ENCODE data around the gene KIF13A. TPM values are rescaled to one million over a fixed set of nuclear protein-coding genes. Genes with fewer than 3 reads are reported as not detected.
"Not testable (repeated sequence)": the region's sequence is repeated elsewhere in the genome, so short reads cannot be mapped to it uniquely, and the experiment has no call there.

Gene KIF13A
- total RNA-seq, 1 experiment from 2014 or later, result 19.7 TPM

GRCh38 chr6:17912521-17912920, 74.9 kb downstream of the KIF13A start:
- no TSS peak for BruUV-seq (replicated peaks)
- no peak overlapping the region for H3K27ac ChIP-seq (ENCODE audit: low read depth, low read length, poor library complexity, severe bottlenecking)
- no peaks in the 10 kb centered on the region for H3K36me3 ChIP-seq (ENCODE audit: insufficient read depth, low read length, poor library complexity, severe bottlenecking)
- TF ChIP-seq CTCF (conservative IDR thresholded peaks at IDR 0.05; ENCODE audit: low read depth, low read length) (no peak), EZH2 (IDR thresholded peaks at IDR 0.05; ENCODE audit: borderline replicate concordance, low read depth, low read length, poor library complexity, severe bottlenecking) (no peak)
- DNase-seq (ENCODE audit: low spot score), result no peak
- H3K4me3 ChIP-seq (ENCODE audit: low read depth, low read length, poor library complexity, severe bottlenecking), result no peak overlapping the region
- intact Hi-C loops (cut with micrococcal nuclease; ENCODE audit: unreplicated experiment), result no loop called here
- ChIA-PET CTCF (no interaction called here), POLR2A (ENCODE audit: low non-redundant PET) (no interaction called here)
- H3K4me1 ChIP-seq (ENCODE audit: insufficient read depth, low read length, poor library complexity, severe bottlenecking), result peaks cover 6% of the 10 kb centered on the region
- no peaks in the 10 kb centered on the region for H3K9me3 ChIP-seq (ENCODE audit: low read depth, low read length, poor library complexity, severe bottlenecking)
- H3K27me3 ChIP-seq (replicated peaks; ENCODE audit: insufficient read depth, low read depth, low read length, poor library complexity), result no peaks in the 10 kb centered on the region

- intact Hi-C loops (cut with micrococcal nuclease; ENCODE audit: unreplicated experiment); H3K4me3 ChIP-seq (ENCODE audit: low read depth, low read length, poor library complexity, severe bottlenecking); DNase-seq (ENCODE audit: low spot score); H3K36me3 ChIP-seq (ENCODE audit: insufficient read depth, low read length, poor library complexity, severe bottlenecking); CTCF ChIA-PET; H3K27ac ChIP-seq (ENCODE audit: low read depth, low read length, poor library complexity, severe bottlenecking); POLR2A ChIA-PET (ENCODE audit: low non-redundant PET); H3K9me3 ChIP-seq (ENCODE audit: low read depth, low read length, poor library complexity, severe bottlenecking); BruUV-seq (replicated peaks); H3K27me3 ChIP-seq (replicated peaks; ENCODE audit: insufficient read depth, low read depth, low read length, poor library complexity): not testable (repeated sequence)
- peaks cover 10% of the 10 kb centered on the region for H3K4me1 ChIP-seq (ENCODE audit: insufficient read depth, low read length, poor library complexity, severe bottlenecking)
Observed at GRCh38 chr6:17911656-17912055, 75.8 kb downstream of the KIF13A start.

- intact Hi-C loops (cut with micrococcal nuclease; ENCODE audit: unreplicated experiment), result no loop called here
- TF ChIP-seq EZH2 (IDR thresholded peaks at IDR 0.05; ENCODE audit: borderline replicate concordance, low read depth, low read length, poor library complexity, severe bottlenecking) (no peak), CTCF (conservative IDR thresholded peaks at IDR 0.05; ENCODE audit: low read depth, low read length) (no peak)
- H3K4me1 ChIP-seq (ENCODE audit: insufficient read depth, low read length, poor library complexity, severe bottlenecking), result peaks cover 18% of the 10 kb centered on the region
- no peak overlapping the region for H3K4me3 ChIP-seq (ENCODE audit: low read depth, low read length, poor library complexity, severe bottlenecking)
- H3K27ac ChIP-seq (ENCODE audit: low read depth, low read length, poor library complexity, severe bottlenecking), result no peak overlapping the region
- H3K9me3 ChIP-seq (ENCODE audit: low read depth, low read length, poor library complexity, severe bottlenecking), result no peaks in the 10 kb centered on the region
- ChIA-PET CTCF (no interaction called here), POLR2A (ENCODE audit: low non-redundant PET) (no interaction called here)
- BruUV-seq (replicated peaks), result no TSS peak
- no peaks in the 10 kb centered on the region for H3K36me3 ChIP-seq (ENCODE audit: insufficient read depth, low read length, poor library complexity, severe bottlenecking)
- no peaks in the 10 kb centered on the region for H3K27me3 ChIP-seq (replicated peaks; ENCODE audit: insufficient read depth, low read depth, low read length, poor library complexity)
- DNase-seq (ENCODE audit: low spot score), result no peak
Observed at GRCh38 chr6:17910189-17910588, 77.2 kb downstream of the KIF13A start.

- H3K36me3 ChIP-seq (ENCODE audit: insufficient read depth, low read length, poor library complexity, severe bottlenecking), result no peaks in the 10 kb centered on the region
- intact Hi-C loops (cut with micrococcal nuclease; ENCODE audit: unreplicated experiment), result no loop called here
- no TSS peak for BruUV-seq (replicated peaks)
- H3K27me3 ChIP-seq (replicated peaks; ENCODE audit: insufficient read depth, low read depth, low read length, poor library complexity), result no peaks in the 10 kb centered on the region
- no peaks in the 10 kb centered on the region for H3K9me3 ChIP-seq (ENCODE audit: low read depth, low read length, poor library complexity, severe bottlenecking)
- H3K27ac ChIP-seq (ENCODE audit: low read depth, low read length, poor library complexity, severe bottlenecking), result no peak overlapping the region
- no peak for DNase-seq (ENCODE audit: low spot score)
- H3K4me3 ChIP-seq (ENCODE audit: low read depth, low read length, poor library complexity, severe bottlenecking), result no peak overlapping the region
- TF ChIP-seq CTCF (conservative IDR thresholded peaks at IDR 0.05; ENCODE audit: low read depth, low read length), result no peak
- no peak for TF ChIP-seq EZH2 (IDR thresholded peaks at IDR 0.05; ENCODE audit: borderline replicate concordance, low read depth, low read length, poor library complexity, severe bottlenecking)
- ChIA-PET POLR2A (ENCODE audit: low non-redundant PET) (no interaction called here), CTCF (no interaction called here)
- H3K4me1 ChIP-seq (ENCODE audit: insufficient read depth, low read length, poor library complexity, severe bottlenecking), result peaks cover 23% of the 10 kb centered on the region
Observed at GRCh38 chr6:17908831-17909230, 78.6 kb downstream of the KIF13A start.

All from A673 (cell line).